Tibial nerve (tissue), 4 donors: Measurements from ENCODE around the gene MYO7A. TPM values are rescaled to one million over a fixed set of nuclear protein-coding genes. Genes with fewer than 3 reads are reported as not detected.

Source experiments
- DNase-seq, 2 donors: peaks; one replicate each; pipeline ENCODE4 v3.0.0-alpha.2; 2019; ENCODE audit warnings: low spot score in 2 of 2
- H3K27ac ChIP-seq, 4 donors: fragments of 200-600 bp; sonication (generic) in 3 of 4; one replicate each; pipeline ENCODE4 v1.5.1; 2017 to 2019; ENCODE audit warnings: mild to moderate bottlenecking in 1 of 4
- H3K27me3 ChIP-seq, 2 donors: fragments of 200-600 bp; sonication (generic) in 1 of 2; one replicate each; pipeline versions ENCODE4 v1.5.1 to v1.6.0; 2017 to 2019
- H3K36me3 ChIP-seq, 3 donors: fragments of 200-600 bp; sonication (generic); one replicate each; pipeline ENCODE4 v1.5.1; 2018 to 2019
- H3K4me1 ChIP-seq, 4 donors: fragments of 200-600 bp; sonication (generic) in 3 of 4; one replicate each; pipeline ENCODE4 v1.5.1; 2017 to 2019
- H3K4me3 ChIP-seq, 4 donors: fragments of 200-600 bp; sonication (generic) in 3 of 4; one replicate each; pipeline ENCODE4 v1.5.1; 2017 to 2019; ENCODE audit warnings: mild to moderate bottlenecking in 1 of 4, moderate library complexity in 1 of 4
- H3K9me3 ChIP-seq, 4 donors: fragments of 200-600 bp; sonication (generic) in 3 of 4; one replicate each; pipeline ENCODE4 v1.5.1; 2017 to 2019
- CTCF ChIP-seq, 5 experiments: fragments of 200-600 bp in 3 of 5; fragments of 450-650 bp in 2 of 5; sonication (generic) in 3 of 5; IDR thresholded peaks; one replicate each; pipeline ENCODE4 v1.5.1; 2016 to 2019; ENCODE audit warnings: antibody characterized with exemption in 5 of 5, mild to moderate bottlenecking in 3 of 5, moderate library complexity in 2 of 5
- EP300 ChIP-seq, 2 donors: sonication (generic); formaldehyde crosslinking; IDR thresholded peaks; one replicate each; pipeline ENCODE4 v1.6.1; 2017; ENCODE audit warnings: antibody characterized with exemption in 2 of 2, mild to moderate bottlenecking in 1 of 2
- POLR2A ChIP-seq, 2 donors: fragments of 450-650 bp; IDR thresholded peaks; one replicate each; pipeline ENCODE4 v1.6.1; 2017; ENCODE audit warnings: antibody characterized with exemption in 2 of 2, mild to moderate bottlenecking in 2 of 2, moderate library complexity in 2 of 2
- WGBS, 2 donors: methylation state at CpG; one replicate each; pipeline ENCODE4 v1.1.5; 2018; 5-methylcytosine and 5-hydroxymethylcytosine counted together
- total RNA-seq, 4 donors: library from RNA; depleted of rRNA; stranded (reverse); fragments of >200 nt; gene quantifications; one replicate each; pipeline ENCODE4 v1.1.0, GENCODE V29; 2016

Gene MYO7A
- total RNA-seq, 4 donors from 2014 or later = 12.6 to 45.0 (median 24.4) TPM

- no peak for DNase-seq
- Histone ChIP-seq H3K27ac (peak overlapping the region in 1 of 4 donors; percentile 51), H3K9me3 (no peaks in the 10 kb centered on the region), H3K4me3 (no peak overlapping the region), H3K27me3 (no peaks in the 10 kb centered on the region), H3K36me3 (no peaks in the 10 kb centered on the region), H3K4me1 (peaks cover 0 to 49% (median 18%) of the 10 kb centered on the region in 4 donors)
- 48 to 63% methylated on average over 5 to 6 of the region's 6 CpGs for WGBS, 2 donors
- TF ChIP-seq POLR2A (IDR thresholded peaks at IDR 0.05) (no peak), EP300 (IDR thresholded peaks at IDR 0.05) (no peak), CTCF (IDR thresholded peaks at IDR 0.05) (no peak)
These were observed 3.5 kb downstream of the MYO7A start for GRCh38 chr11:77131560-77131959.

GRCh38 chr11:77135069-77135468, 7.0 kb downstream of the MYO7A start:
- no peaks in the 10 kb centered on the region for H3K9me3 ChIP-seq
- no peak overlapping the region for H3K4me3 ChIP-seq
- H3K27me3 ChIP-seq = peaks cover 0 to 18% of the 10 kb centered on the region in 2 donors
- H3K4me1 ChIP-seq = peaks cover 0 to 40% (median 6%) of the 10 kb centered on the region in 4 donors
- no peak for DNase-seq
- H3K36me3 ChIP-seq = no peaks in the 10 kb centered on the region
- WGBS, 2 donors = 18 to 20% methylated on average over 2 of the region's 2 CpGs
- TF ChIP-seq POLR2A (IDR thresholded peaks at IDR 0.05) = no peak
- no peak for TF ChIP-seq EP300 (IDR thresholded peaks at IDR 0.05)
- TF ChIP-seq CTCF (IDR thresholded peaks at IDR 0.05) = no peak
- H3K27ac ChIP-seq = no peak overlapping the region

- Histone ChIP-seq H3K4me3 (no peak overlapping the region), H3K27me3 (peaks cover 0 to 18% of the 10 kb centered on the region in 2 donors), H3K36me3 (no peaks in the 10 kb centered on the region), H3K9me3 (no peaks in the 10 kb centered on the region), H3K27ac (no peak overlapping the region), H3K4me1 (peaks cover 0 to 37% (median 4%) of the 10 kb centered on the region in 4 donors)
- TF ChIP-seq POLR2A (IDR thresholded peaks at IDR 0.05) = no peak
- TF ChIP-seq EP300 (IDR thresholded peaks at IDR 0.05) = no peak
- TF ChIP-seq CTCF (IDR thresholded peaks at IDR 0.05) = no peak
- DNase-seq = no peak
- 63 to 72% methylated on average over 8 of the region's 8 CpGs for WGBS, 2 donors
These were observed 8.0 kb downstream of the MYO7A start for GRCh38 chr11:77136074-77136473.

GRCh38 chr11:77136784-77137420, 8.9 kb downstream of the MYO7A start:
- Histone ChIP-seq H3K27me3 (peaks cover 0 to 18% of the 10 kb centered on the region in 2 donors), H3K36me3 (no peaks in the 10 kb centered on the region), H3K9me3 (no peaks in the 10 kb centered on the region), H3K4me3 (no peak overlapping the region), H3K27ac (no peak overlapping the region), H3K4me1 (peaks cover 0 to 29% (median 0%) of the 10 kb centered on the region in 4 donors)
- no peak for DNase-seq
- TF ChIP-seq POLR2A (IDR thresholded peaks at IDR 0.05) (no peak), CTCF (IDR thresholded peaks at IDR 0.05) (no peak), EP300 (IDR thresholded peaks at IDR 0.05) (no peak)
- WGBS, 2 donors = 75 to 78% methylated on average over 12 of the region's 12 CpGs

- TF ChIP-seq EP300 (IDR thresholded peaks at IDR 0.05) = no peak
- TF ChIP-seq CTCF (IDR thresholded peaks at IDR 0.05) = no peak
- TF ChIP-seq POLR2A (IDR thresholded peaks at IDR 0.05) = no peak
- DNase-seq = no peak
- WGBS, 2 donors = 55 to 71% methylated on average over 11 of the region's 11 CpGs
- no peak overlapping the region for H3K4me3 ChIP-seq
- peaks cover 0 to 18% of the 10 kb centered on the region in 2 donors for H3K27me3 ChIP-seq
- H3K4me1 ChIP-seq = peaks cover 0 to 26% (median 0%) of the 10 kb centered on the region in 4 donors
- H3K27ac ChIP-seq = no peak overlapping the region
- no peaks in the 10 kb centered on the region for H3K9me3 ChIP-seq
- no peaks in the 10 kb centered on the region for H3K36me3 ChIP-seq
These were observed 9.4 kb downstream of the MYO7A start for GRCh38 chr11:77137421-77137820.
